GM12892 (cell line): ENCODE measurements around the gene PDE10A.

Experiments
- POLR2A ChIP-seq: IDR thresholded peaks from 2 replicates; pipeline ENCODE4 v1.6.1; 2011; ENCODE audit warnings: low read depth, low read length, control low read depth
- POLR2AphosphoS5 ChIP-seq: IDR thresholded peaks from 2 replicates; pipeline ENCODE4 v1.6.1; 2011; ENCODE audit warnings: low read depth, low read length, control low read depth
- TAF1 ChIP-seq: IDR thresholded peaks from 2 replicates; pipeline ENCODE4 v1.6.1; 2011; ENCODE audit warnings: low read depth, mild to moderate bottlenecking, control low read depth, low read length, borderline replicate concordance

GRCh38 chr6:165456286-165456685, 206.8 kb downstream of the PDE10A start:
- no peak for TF ChIP-seq POLR2A
- no peak for TF ChIP-seq TAF1
- no peak for TF ChIP-seq POLR2AphosphoS5
